ENCODE results near the gene ZNF367.

Gene ZNF367

GRCh38 chr9:96436456-96437126 lies 18.4 kb upstream of the ZNF367 start:
- DNase-seq: no peak

GRCh38 chr9:96436063-96436455 lies 17.9 kb upstream of the ZNF367 start:
- no peak for DNase-seq

- DNase-seq: no peak
These were observed 17.2 kb upstream of the ZNF367 start for GRCh38 chr9:96435345-96435744.

GRCh38 chr9:96430377-96430776 lies 12.2 kb upstream of the ZNF367 start:
- DNase-seq: no peak

- DNase-seq: no peak
These were observed 11.6 kb upstream of the ZNF367 start for GRCh38 chr9:96429732-96430131.

- DNase-seq: no peak
These were observed 7.5 kb upstream of the ZNF367 start for GRCh38 chr9:96425500-96426169.

GRCh38 chr9:96423985-96424336 lies 5.8 kb upstream of the ZNF367 start:
- no peak for DNase-seq

- no peak for DNase-seq
These were observed 5.3 kb upstream of the ZNF367 start for GRCh38 chr9:96423322-96423984.

- no peak for DNase-seq
These were observed 2.5 kb upstream of the ZNF367 start for GRCh38 chr9:96420468-96421219.

GRCh38 chr9:96419691-96419969 lies 1.5 kb upstream of the ZNF367 start:
- no peak for DNase-seq

- DNase-seq: peak; percentile 86
These were observed 935 bp upstream of the ZNF367 start for GRCh38 chr9:96418920-96419690.

GRCh38 chr9:96417661-96418082 lies 498 bp downstream of the ZNF367 start:
- DNase-seq: peak; percentile 41

- peak; percentile 89 for DNase-seq
These were observed 1.1 kb downstream of the ZNF367 start for GRCh38 chr9:96417051-96417586.

GRCh38 chr9:96413302-96414221 lies 4.6 kb downstream of the ZNF367 start:
- DNase-seq: peak; percentile 5

- DNase-seq: no peak
These were observed 5.8 kb downstream of the ZNF367 start for GRCh38 chr9:96412174-96412913.

- no peak for DNase-seq
These were observed 6.9 kb downstream of the ZNF367 start for GRCh38 chr9:96411129-96411838.

GRCh38 chr9:96408409-96409280 lies 9.5 kb downstream of the ZNF367 start:
- DNase-seq: no peak

GRCh38 chr9:96400132-96400910 lies 17.8 kb downstream of the ZNF367 start:
- DNase-seq: no peak

Measured in NCI-H82 (cell line).